ENCODE results near the gene THSD7B.

Gene THSD7B

DNA sequence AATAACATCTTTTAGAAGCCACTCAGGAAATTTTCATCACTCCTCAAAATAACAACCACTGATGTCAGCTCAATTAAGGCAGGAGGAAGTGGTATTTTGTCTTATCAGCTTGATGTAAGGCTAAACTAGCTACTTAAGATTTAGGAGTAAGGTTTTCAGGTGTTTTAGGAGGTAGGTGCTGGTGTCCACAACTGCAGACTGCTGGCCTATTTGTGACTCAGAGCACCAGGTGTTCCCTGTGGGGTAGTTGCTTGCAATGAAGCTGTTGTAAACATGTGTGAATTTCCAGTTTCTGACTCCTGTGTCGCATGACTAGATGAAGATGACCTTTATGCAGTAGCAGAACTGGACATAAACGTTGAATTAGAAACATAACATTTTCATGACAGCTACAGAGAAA is 164.2 kb downstream of the THSD7B start:
- TF ChIP-seq ZFX (IDR thresholded peaks at IDR 0.05; ENCODE audit: borderline replicate concordance), result no peak
- TF ChIP-seq, protein P1, sequence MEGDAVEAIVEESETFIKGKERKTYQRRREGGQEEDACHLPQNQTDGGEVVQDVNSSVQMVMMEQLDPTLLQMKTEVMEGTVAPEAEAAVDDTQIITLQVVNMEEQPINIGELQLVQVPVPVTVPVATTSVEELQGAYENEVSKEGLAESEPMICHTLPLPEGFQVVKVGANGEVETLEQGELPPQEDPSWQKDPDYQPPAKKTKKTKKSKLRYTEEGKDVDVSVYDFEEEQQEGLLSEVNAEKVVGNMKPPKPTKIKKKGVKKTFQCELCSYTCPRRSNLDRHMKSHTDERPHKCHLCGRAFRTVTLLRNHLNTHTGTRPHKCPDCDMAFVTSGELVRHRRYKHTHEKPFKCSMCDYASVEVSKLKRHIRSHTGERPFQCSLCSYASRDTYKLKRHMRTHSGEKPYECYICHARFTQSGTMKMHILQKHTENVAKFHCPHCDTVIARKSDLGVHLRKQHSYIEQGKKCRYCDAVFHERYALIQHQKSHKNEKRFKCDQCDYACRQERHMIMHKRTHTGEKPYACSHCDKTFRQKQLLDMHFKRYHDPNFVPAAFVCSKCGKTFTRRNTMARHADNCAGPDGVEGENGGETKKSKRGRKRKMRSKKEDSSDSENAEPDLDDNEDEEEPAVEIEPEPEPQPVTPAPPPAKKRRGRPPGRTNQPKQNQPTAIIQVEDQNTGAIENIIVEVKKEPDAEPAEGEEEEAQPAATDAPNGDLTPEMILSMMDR (IDR thresholded peaks at IDR 0.05), result no peak
- no peak overlapping the region for H3K27ac ChIP-seq

DNA sequence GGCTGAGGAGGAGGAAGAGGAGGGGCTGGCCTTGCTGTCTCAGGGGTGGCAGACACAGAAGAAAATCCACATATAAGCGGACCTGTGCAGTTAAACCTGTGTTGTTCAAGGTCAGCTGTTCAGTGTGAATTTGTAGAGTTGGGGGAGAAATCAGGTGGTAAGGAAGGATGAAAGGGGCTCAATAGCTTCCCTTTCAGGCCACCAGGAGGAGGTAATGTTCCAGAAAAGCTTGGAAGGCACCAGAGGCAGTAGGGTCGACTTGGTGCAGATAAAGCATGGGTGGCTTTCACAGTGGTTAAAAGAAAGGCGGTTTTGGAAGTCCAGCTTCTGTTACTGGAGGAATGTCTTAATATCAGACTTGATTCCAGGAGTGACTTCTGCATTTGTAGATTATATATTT is 167.4 kb downstream of the THSD7B start:
- no peak for TF ChIP-seq ZFX (IDR thresholded peaks at IDR 0.05; ENCODE audit: borderline replicate concordance)
- TF ChIP-seq, protein P1 (IDR thresholded peaks at IDR 0.05), result peak; percentile 15; the same call in 1 of the 2 replicates
- H3K27ac ChIP-seq, result no peak overlapping the region

DNA sequence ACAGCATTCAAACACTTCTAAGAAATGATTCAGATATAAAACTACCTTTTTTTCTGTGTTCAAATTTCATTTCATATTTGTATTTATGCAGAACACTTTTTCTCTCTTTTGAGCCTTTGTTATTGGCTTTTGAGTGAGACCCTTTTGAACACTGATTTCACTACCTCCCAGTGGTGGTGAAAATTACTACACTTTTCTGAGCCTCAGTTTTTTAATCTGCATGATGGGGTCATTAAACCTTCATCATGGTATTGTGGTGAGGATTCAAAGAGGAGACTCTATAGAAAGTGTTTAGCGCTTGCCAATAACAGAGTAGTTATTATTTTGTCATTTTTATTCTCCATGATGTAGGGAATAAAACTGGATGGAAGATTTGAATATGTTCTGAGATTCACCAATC is 169.8 kb downstream of the THSD7B start:
- TF ChIP-seq, protein P1 (IDR thresholded peaks at IDR 0.05), result no peak
- no peak for TF ChIP-seq ZFX (IDR thresholded peaks at IDR 0.05; ENCODE audit: borderline replicate concordance)
- H3K27ac ChIP-seq, result no peak overlapping the region

DNA sequence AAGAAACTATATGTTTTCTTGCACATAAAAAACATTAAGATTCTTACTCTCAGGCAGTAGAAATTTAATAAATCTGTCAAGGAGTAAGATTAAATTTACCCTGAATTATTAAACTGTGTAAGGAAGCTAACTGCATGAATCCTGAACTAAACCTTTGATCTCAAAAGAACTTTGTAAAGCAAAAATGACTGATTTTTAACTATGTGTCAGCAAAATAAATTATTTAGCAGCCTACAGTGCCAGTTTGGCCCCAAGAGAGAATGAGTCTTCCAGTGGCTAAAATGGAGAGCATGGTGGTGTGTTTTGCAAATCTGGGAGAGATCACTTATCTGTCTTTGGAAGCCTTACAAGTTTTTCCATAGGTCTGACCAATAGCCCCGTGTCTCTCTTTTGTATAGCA is 190.7 kb downstream of the THSD7B start:
- TF ChIP-seq ZFX (IDR thresholded peaks at IDR 0.05; ENCODE audit: borderline replicate concordance), result no peak
- TF ChIP-seq, protein P1 (IDR thresholded peaks at IDR 0.05), result no peak
- H3K27ac ChIP-seq, result no peak overlapping the region

DNA sequence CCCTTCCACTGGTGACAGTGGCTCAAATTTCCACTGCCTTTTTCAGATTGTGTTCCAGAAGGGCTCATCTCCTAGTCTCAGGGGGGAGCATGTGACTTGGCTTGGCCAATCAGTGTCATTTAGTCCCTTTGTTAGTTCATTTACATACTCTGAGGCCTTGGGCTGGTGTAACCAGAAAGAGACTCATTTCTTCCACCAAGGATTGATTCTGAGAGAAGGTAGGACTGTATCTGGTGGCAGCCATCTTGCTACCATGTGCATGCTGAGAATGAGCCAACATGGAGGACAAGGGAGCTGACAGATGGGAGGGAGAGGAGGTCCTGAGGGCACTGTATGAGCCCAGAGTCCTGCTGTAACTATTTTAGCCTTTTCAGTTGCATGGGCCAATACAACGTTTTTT is 191.7 kb downstream of the THSD7B start:
- no peak overlapping the region for H3K27ac ChIP-seq
- TF ChIP-seq, protein P1 (IDR thresholded peaks at IDR 0.05), result no peak
- no peak for TF ChIP-seq ZFX (IDR thresholded peaks at IDR 0.05; ENCODE audit: borderline replicate concordance)

DNA sequence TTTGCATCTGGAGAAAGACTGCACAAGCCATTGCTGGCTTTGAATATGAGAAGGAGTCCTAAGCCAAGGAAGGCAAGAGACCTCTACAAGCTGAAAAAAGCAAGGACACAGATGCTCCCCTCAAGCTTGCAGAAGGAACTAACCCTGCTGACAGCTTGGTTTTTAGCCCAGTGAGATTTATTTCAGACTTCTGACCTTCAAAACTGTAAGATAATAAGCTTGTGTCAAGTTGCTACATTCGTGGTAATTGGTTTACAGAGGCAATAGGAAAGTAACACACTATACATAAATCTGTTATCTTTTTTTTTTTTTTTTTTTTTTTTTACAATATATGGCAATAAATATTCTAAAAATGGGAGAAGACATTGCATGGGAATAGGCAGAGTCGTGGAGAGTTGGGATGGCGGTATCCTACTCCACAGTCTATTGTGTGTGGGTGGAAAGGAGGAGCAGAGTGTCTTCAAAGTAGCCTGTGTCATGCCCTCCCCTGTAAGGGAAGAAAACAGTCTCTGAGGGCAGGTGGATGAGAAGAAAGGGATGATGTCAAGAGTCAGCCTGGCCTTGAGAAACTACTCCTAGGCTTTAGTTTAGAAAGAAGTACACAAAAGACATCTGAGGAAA is 196.9 kb downstream of the THSD7B start:
- no peak for TF ChIP-seq ZFX (IDR thresholded peaks at IDR 0.05; ENCODE audit: borderline replicate concordance)
- TF ChIP-seq, protein P1 (IDR thresholded peaks at IDR 0.05), result no peak

DNA sequence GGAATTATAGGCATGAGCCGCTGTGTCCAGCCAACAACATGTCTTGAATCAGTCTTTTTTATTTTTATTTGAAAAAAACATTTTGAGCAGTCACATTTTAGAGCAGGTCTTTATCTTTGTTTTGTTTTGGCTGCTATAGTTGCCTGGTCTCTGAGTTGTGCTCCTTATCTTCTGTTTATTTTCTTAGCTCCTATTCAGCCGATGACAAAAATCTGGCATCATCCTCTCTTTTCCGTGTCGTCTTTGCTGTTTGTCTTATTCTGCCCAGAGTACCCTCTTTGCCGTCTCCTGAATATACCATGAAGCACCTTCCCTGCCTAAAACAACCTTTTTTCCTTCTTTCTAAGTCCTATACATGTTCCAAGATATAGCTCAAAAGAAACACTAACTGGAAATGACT is 201.1 kb downstream of the THSD7B start:
- TF ChIP-seq, protein P1 (IDR thresholded peaks at IDR 0.05), result no peak
- TF ChIP-seq ZFX (IDR thresholded peaks at IDR 0.05; ENCODE audit: borderline replicate concordance), result no peak

More for the DNA sequence above, 196.9 kb downstream of the THSD7B start:
- H3K27ac ChIP-seq, result no peak overlapping the region

More for the DNA sequence above, 201.1 kb downstream of the THSD7B start:
- no peak overlapping the region for H3K27ac ChIP-seq
